Measurements from ENCODE around the gene ADAMTSL4. TPM values are rescaled to one million over a fixed set of nuclear protein-coding genes. Genes with fewer than 3 reads are reported as not detected.

Gene ADAMTSL4
- total RNA-seq, 2 donors from 2014 or later: 3.7 to 9.7 TPM

- Histone ChIP-seq H3K4me3 (peak overlapping the region; percentile 88 to 93), H3K27ac (peak overlapping the region; percentile 98 to 100), H3K36me3 (no peaks in the 10 kb centered on the region), H3K9me3 (no peaks in the 10 kb centered on the region), H3K4me1 (replicated peaks) (peaks cover 9% of the 10 kb centered on the region), H3K27me3 (replicated peaks; ENCODE audit: insufficient read depth) (no peaks in the 10 kb centered on the region)
- TF ChIP-seq CTCF (IDR thresholded peaks at IDR 0.05) (no peak), POLR2AphosphoS5 (IDR thresholded peaks at IDR 0.05) (peak; percentile 87), POLR2A (IDR thresholded peaks at IDR 0.05) (peak; percentile 31)
- no peak for DNase-seq (ENCODE audit: low spot score)
- intact Hi-C loops (cut with DNase I): loop anchor here (5.0 kb wide), 1 partner anchor 52 kb away; the partner anchor contains the start of gene ENSA
- WGBS: 3% methylated on average over 1 of the region's 1 CpG
These were observed 26.5 kb downstream of the ADAMTSL4 start for GRCh38 chr1:150575518-150576366.

- WGBS: 2% methylated on average over 4 of the region's 4 CpGs
- peaks cover 9% of the 10 kb centered on the region for H3K4me1 ChIP-seq (replicated peaks)
- no peaks in the 10 kb centered on the region for H3K36me3 ChIP-seq
- no peak for TF ChIP-seq CTCF (IDR thresholded peaks at IDR 0.05)
- TF ChIP-seq POLR2A (IDR thresholded peaks at IDR 0.05): no peak
- TF ChIP-seq POLR2AphosphoS5 (IDR thresholded peaks at IDR 0.05): no peak
- peak overlapping the region; percentile 98 to 100 for H3K27ac ChIP-seq
- H3K27me3 ChIP-seq (replicated peaks; ENCODE audit: insufficient read depth): no peaks in the 10 kb centered on the region
- no peaks in the 10 kb centered on the region for H3K9me3 ChIP-seq
- intact Hi-C loops (cut with DNase I): loop anchor here (5.0 kb wide), 1 partner anchor 51 kb away; the partner anchor contains the start of gene ENSA
- H3K4me3 ChIP-seq: peak overlapping the region; percentile 88 to 93
- no peak for DNase-seq (ENCODE audit: low spot score)
These were observed 27.1 kb downstream of the ADAMTSL4 start for GRCh38 chr1:150576367-150576711.

GRCh38 chr1:150576794-150577556, 27.8 kb downstream of the ADAMTSL4 start:
- H3K27ac ChIP-seq: peak overlapping the region; percentile 98 to 100
- DNase-seq (ENCODE audit: low spot score): peak; percentile 58
- TF ChIP-seq POLR2AphosphoS5 (IDR thresholded peaks at IDR 0.05) (peak; percentile 79), CTCF (IDR thresholded peaks at IDR 0.05) (no peak)
- H3K27me3 ChIP-seq (replicated peaks; ENCODE audit: insufficient read depth): no peaks in the 10 kb centered on the region
- peaks cover 9% of the 10 kb centered on the region for H3K4me1 ChIP-seq (replicated peaks)
- peak overlapping the region; percentile 88 to 93 for H3K4me3 ChIP-seq
- intact Hi-C loops (cut with DNase I): loop anchor here (5.0 kb wide), 1 partner anchor 50 kb away; the partner anchor contains the start of gene ENSA
- no peaks in the 10 kb centered on the region for H3K36me3 ChIP-seq
- H3K9me3 ChIP-seq: no peaks in the 10 kb centered on the region
- WGBS: 4% methylated on average over 2 of the region's 2 CpGs

- H3K27me3 ChIP-seq (replicated peaks; ENCODE audit: insufficient read depth): no peaks in the 10 kb centered on the region
- WGBS: 2% methylated on average over 11 of the region's 11 CpGs
- peak; percentile 39 for TF ChIP-seq POLR2A (IDR thresholded peaks at IDR 0.05)
- TF ChIP-seq CTCF (IDR thresholded peaks at IDR 0.05): peak in 1 of 4 experiments; percentile 4
- peak; percentile 66 for TF ChIP-seq POLR2AphosphoS5 (IDR thresholded peaks at IDR 0.05)
- intact Hi-C loops (cut with DNase I): loop anchor here (2.0 to 5.0 kb wide), 2 partner anchors 15 to 50 kb away; partner anchors contain the start of gene ENSA
- DNase-seq (ENCODE audit: low spot score): no peak
- H3K36me3 ChIP-seq: no peaks in the 10 kb centered on the region
- H3K4me3 ChIP-seq: peak overlapping the region; percentile 88 to 93
- H3K9me3 ChIP-seq: no peaks in the 10 kb centered on the region
- peaks cover 9% of the 10 kb centered on the region for H3K4me1 ChIP-seq (replicated peaks)
- H3K27ac ChIP-seq: peak overlapping the region; percentile 98 to 100
These were observed 28.5 kb downstream of the ADAMTSL4 start for GRCh38 chr1:150577557-150578271.
